Measurements from ENCODE around the gene RPS21.
"Not testable (repeated sequence)": the region's sequence is repeated elsewhere in the genome, so short reads cannot be mapped to it uniquely, and the experiment has no call there.

RPS21 gene

DNA sequence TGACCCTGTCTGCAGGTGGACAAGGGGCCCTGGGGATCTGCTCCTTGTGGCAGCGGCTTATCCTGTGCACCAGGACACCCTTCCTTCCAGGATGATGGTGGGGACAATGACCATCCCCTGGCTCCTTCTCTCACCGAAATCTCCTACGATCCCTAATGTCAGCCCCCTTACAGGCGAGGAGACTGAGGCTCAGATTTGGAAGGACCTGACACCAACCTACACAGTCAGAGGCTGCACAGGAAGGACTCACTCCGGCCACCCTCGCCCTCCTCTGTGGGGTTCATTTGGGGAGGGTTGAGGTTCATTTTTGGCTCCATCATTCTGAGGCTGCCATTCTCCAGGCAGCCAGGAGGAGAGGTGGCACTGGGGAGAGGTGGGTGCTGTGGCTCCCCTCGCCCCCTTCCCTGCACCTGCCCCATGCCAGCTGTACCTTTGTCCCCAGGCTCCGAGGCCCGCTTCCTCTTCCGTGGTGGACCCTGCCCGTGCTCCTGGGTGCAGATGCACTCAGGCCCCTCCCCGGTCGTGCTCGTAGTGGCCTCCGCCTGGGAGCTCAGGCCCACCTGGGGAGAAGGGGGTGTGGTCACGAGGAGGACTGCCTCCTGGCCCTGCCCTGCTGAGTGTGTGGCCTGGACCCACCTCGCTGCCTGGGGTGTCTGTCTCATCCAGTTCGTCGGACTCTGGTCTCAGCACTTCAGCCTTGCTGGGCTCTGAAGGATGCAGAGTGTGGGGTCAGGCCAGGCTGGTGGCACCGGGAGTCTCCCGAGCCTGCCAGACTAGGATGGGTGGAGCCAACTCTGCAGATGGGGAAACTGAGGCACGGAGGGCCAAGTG, 25.5 kb downstream of the RPS21 start:
- DNase-seq (ENCODE audit: low read depth): no peak

DNA sequence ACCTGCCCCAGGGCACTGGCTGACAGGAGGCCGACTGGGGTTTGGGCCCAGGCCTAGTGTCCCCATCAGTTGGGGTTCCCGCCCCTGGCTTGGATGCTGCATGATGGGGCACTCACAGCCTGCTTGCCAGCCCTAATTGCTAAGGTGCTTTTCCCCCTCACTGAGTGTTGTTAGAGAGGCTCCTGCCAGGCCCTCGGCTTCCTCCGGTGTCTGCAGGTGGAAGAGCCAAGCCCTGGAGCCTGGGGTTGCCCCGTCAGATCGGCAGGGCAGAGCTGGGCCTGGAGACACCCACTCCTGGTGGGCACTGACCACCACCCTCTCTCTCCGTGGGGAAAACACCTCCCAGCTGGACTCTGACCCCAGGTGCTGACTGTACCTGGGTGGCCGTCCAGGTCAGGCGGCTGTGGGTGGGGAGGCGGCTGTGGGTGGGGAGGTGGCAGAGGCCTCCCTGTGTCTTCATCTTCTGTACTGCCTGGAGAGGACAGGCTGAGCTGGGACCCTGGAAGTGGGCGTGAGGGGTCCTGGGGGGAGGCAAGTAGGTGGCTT, 26.2 kb downstream of the RPS21 start:
- DNase-seq (ENCODE audit: low read depth): no peak

DNA sequence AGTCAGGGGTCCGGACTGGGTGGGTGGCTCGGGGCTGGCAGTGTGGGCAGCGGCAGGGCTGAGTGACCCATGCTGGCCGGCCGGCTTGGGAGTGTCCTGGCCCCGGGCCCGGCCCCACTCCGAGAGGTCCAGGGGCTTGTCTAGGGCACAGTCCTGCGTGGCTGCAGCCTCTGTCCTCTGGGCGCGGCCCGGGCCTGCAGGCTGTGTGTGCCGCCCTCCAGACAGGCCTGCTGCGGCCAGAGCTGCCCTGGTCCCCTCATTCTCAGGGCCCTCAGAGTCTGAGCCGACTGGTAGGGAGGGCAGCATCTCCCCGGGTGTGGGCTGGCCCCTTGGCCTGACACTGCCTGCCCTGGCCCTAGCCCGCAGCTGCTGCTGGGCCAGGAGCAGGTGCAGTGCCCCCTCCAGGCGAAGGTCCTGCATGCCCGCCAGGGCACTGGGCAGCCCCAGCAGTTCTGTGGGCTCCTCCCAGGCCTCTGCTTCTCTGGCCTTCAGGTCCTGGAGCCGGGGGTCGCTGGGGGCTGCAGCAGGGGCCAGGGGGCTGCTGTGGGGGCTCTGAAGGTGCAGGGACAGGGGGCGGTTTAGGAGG, 27.1 kb downstream of the RPS21 start:
- DNase-seq (ENCODE audit: low read depth): no peak

DNA sequence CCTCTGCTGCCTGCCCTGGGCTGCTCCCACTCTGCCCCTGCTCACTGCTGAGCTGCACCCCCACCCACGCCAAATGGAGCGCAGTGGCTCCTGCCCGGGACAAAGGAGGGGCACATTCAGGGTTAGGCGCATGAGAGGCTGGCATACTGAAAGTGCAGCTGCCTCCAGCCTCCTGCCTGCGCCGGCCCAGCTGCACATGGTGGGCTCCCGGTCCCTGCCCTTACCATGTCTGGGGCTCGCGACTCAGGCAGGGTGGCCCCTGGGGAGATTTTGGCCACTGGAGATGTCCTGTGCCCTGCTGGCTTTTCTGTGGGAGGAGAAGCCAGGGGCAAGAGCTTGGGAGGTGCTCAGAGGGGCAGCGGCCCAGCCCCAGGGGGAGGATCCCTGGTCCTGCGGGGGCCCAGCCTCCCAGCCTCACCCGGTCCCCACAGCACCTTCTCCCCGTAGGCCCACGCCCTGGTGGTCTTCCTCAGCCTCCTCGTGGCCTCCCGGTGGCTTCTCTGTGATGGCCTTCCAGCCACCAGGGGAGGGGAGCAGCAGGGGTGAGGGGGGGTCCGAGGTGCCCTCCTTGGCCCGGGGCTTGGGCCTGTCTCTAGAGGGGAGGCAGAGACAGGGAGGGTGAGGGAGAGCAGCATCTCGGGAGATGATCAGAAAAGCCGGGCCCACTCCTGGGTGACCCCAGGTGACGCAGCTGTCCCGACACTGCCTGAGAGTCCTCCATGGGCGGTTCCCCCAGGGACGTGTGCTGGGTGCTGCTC, 28.6 kb downstream of the RPS21 start:
- no peak for DNase-seq (ENCODE audit: low read depth)

DNA sequence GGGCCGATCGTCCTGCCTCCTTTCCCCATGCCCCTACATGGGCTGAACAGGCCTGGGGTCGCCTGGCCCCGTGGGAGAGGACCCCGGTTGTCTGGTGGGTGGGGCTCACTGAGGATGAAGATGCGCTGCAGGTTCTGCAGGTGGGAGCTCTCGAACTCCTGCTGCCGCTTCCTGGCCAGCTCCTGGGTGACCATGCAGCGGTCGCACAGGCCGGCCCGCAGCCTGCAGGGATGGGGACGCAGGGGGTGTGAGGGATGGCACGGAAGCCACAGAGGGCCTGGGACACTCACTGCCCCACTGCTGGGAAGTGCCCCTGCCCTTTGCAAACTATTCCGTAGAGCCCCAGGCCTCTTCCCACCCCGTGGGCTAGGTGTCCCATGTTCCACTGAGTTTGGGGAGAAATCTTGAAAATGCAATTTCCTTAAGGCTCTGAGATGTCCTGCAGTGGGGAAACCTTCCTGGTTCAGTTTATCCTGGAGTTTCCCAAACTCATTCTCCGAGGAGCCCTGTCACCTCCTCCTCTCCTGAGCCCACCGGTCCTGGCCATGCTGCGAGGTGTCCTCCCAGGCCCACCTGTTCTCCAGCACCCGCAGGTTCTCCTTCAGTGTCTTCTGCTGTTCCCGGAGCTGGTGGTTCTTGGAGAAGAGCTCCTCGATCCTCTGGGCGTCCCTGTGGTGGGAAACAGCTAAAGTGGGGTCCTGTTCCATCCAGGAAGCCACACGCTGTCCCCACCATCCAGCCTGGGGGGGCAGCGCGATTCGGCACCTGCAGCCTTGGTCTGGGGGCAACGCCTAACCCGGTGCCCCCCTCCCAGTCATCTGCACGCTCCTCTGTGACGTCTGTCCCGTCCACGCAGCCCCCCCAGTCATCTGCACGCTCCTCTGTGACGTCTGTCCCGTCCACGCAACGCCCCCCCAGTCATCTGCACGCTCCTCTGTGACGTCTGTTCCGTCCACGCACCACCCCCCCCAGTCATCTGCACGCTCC, 30.0 kb downstream of the RPS21 start:
- no peak for DNase-seq (ENCODE audit: low read depth)

DNA sequence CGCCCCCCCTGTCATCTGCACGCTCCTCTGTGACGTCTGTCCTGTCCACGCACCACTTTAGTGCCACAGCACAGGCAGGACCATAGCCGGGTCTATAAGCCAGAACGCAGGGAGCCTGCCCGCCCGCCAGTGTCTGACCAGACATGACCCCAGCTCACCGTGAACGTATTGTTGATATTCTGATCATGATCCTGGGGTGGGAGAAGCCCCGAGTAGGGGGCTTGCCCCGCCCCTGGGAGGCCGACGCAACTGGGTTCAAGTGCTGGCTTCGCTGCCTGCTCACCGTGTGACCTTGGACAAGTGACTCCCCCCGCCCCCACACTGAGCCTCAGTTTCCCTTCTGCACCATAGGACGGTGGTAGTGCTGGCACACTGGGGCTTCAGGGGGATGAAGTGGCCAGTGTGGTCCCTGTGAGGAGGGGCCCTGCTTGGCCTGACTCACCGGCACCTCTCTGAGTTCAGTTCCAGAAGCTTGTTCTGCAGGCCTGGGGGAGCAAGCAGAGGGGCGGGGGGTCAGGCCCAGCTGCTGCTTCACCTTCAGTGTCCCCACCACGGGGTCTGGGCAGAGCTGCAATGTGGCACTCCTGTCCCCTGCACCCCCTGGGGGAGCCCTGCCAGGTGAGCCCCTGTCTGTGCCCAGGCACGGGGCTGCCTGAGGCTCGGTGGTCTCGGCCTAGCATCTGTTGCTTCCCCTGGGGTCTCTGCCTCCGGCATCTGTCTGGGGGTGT, 31.2 kb downstream of the RPS21 start:
- no peak for DNase-seq (ENCODE audit: low read depth)

DNA sequence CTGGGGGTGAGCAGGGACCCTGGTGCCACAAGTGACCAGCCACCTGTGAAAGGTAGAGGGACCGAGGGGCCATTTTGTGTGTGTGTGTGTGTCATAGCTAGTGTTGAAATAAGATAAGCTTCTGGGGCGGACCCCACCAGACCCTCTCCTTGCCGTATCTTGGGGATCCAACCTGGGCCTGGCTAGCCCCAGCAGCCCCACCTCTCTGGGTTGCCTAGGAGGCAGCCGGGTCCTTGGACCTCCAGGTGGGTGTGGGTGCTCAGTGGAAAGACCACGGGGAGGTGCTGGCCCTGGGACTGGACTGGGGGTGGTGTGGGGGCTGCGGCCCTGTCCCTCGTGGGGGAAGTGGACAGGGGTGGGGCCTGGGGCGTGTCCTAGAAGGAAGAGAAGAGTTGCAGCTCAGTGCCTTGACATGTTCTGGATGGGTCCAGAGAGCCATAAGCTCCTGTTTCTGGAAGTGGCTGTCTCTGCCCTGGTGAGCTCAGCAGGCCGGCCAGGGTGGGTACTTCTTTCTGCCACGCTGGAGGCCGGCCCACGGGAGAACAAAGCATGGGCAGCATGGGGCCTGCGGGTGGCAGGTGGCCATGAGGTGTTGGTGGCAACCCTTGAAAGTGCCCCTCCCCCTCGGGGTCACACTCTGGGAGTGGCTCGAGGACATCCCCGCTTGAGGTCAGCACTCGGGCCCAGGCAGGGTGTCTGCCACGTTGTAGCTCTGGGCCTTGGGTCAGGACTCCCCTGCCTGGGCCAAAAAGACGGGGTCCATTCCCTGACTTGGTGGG, 32.0 kb downstream of the RPS21 start:
- DNase-seq (ENCODE audit: low read depth): no peak

DNA sequence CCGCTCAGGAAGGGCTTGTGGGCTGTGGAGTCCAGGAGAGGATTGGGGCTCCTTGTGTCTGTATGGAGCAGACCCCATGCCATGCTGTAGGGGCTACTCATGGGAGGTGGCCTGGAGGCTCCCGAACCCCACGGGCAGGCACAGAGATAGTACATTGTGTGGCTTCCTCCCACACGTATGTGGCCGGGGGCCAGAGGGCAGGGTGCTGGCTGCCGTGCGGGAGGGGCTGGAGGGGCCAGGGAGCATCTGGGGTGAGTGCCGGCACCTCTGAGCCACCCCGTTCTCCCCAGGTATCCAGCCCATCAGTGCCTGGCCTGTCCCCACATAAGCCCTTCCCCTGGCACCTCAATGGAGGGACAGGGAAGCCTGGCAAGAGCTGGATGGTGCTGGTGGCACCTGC, 32.9 kb downstream of the RPS21 start:
- no peak for DNase-seq (ENCODE audit: low read depth)

DNA sequence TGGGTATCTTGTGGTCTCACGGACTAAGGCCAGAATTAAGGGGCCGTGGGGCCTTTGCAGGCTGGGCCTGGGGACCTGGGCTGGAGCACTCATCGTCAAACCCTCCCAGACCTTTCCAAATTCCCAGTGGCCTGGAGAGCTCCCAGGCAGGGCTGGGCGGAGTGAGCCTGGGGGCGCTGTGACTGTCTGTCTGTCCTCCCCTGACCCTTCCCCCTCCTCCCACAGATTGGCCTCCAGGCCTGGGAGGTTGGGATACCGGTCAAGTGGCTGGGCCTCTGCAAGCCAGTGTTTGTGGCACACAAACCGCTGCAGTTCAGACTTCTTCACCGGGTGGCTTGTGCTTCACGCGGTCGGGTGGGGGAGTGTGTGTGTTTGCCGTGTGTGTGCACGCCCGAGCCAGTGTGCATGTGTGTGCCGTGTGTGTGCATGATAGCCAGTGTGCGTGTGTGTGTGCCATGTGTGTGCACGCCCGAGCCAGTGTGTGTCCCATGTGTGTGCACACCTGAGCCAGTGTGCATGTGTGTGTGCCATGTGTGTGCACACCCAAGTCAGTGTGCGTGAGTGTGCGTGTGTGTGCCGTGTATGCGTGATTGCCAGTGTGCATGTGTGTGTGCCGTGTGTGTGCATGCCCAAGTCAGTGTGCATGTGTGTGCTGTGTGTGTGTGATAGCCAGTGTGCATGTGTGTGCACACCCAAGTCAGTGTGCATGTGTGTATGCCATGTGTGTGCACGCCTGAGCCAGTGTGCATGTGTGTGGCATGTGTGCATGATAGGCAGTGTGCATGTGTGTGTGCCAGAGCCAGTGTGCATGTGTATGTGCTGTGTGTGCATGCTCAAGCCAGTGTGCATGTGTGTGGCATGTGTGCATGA, 34.2 kb downstream of the RPS21 start:
- no peak for DNase-seq (ENCODE audit: low read depth)

DNA sequence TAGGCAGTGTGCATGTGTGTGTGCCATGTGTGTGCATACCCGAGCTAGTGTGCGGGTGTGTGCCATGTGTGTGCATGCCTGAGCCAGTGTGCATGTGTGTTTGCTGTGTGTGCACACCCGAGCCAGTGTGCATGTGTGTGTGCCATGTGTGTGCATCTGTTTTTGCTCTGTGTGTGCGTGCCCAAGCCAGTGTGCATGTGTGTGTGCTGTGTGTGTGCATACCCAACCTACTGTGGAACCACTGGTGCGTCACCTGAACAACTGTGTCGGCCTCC, 34.8 kb downstream of the RPS21 start:
- DNase-seq (ENCODE audit: low read depth): no peak

DNA sequence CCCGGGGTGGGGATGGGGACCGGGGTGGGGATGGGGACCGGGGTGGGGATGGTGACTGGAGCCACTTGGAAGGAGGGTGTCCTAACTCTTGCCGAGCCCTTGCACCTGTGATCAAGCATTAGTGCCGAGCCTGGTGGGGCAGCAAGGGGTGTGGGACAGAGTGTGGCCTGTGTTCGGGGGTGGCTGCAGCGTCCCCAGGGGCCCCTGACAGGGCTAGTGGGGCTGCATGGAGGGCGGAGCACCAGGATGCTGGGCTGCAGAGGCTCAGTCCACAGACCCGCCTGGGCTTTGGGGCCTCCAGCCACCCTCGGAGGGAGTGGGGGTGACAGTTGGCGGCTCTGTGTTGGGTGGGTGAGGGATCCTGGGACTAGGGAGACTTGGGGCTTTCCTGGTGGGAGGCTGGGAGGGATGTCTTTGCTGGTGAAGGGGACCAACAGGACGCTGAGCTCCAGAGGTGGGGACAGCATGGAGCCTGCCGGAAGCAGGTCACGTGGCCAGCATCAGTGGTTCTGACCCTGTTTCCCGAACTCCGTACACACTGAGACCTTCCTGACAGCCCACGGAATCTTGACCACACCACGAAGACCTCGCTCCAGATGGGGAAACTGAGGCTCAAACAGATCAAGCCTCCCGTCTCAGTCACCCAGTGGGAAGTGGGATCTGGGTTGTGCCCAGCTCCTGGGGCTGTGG, 35.9 kb downstream of the RPS21 start:
- DNase-seq (ENCODE audit: low read depth): no peak

DNA sequence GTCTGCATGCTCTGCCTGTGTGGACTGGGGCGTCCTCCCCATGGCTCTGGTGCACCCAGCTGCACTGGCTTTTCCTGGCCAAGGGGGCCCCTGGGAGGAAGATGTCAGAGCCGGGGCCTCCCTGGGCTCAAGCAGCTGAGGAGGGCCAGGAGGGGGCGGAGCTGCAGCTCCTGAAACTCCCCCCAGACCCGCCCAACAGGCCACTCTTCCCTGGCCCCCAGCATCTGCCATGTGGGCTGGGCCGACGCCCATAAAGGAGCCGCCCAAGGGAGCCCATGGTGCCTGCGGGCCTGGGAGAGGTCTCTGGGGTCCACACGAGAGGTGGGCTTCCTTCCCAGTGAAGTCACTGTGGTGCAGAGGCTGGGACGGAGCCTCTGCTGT, 36.4 kb downstream of the RPS21 start:
- DNase-seq (ENCODE audit: low read depth): no peak

DNA sequence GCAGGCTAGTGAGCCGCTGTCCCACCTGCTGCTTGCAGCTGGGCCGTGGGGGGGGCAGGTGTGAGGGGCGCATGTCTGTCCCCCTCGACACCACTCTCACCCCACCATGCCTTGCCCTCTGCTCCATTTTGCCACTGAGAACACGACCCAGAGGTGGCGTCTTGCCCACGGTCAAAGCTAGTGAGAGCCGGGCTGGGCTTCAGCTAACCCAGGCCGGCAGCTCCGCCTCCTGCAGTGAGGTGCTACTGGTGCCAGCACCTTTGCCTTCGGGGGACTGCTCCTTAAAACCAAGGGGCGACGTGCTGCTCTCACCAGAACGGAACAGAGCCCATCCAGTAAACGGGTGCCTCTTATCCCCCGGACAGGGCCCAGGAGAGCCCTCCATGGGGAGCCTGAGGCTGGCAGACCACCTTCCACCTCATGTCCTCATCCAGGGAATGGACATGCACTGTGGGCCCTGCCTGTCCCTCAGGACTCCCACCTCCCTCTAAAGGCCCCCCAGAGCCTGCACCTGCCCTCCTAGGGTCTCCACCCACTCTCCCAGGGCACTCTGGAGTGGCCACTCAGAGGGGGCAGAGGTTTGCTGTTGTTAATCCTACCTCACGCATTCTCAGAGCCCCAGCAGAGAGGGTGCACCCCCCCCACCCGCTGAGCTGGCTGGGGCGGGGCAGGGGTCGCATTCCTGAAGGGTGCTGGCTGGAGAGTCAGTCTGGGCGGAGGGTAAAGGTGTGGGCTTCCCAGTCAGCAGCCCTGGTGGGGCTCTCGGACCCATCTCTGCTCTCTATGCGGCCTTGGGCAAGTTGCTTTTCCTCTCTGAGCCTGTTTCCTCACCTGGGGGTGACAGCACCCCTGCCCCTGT, 37.6 kb downstream of the RPS21 start:
- no peak for DNase-seq (ENCODE audit: low read depth)

DNA sequence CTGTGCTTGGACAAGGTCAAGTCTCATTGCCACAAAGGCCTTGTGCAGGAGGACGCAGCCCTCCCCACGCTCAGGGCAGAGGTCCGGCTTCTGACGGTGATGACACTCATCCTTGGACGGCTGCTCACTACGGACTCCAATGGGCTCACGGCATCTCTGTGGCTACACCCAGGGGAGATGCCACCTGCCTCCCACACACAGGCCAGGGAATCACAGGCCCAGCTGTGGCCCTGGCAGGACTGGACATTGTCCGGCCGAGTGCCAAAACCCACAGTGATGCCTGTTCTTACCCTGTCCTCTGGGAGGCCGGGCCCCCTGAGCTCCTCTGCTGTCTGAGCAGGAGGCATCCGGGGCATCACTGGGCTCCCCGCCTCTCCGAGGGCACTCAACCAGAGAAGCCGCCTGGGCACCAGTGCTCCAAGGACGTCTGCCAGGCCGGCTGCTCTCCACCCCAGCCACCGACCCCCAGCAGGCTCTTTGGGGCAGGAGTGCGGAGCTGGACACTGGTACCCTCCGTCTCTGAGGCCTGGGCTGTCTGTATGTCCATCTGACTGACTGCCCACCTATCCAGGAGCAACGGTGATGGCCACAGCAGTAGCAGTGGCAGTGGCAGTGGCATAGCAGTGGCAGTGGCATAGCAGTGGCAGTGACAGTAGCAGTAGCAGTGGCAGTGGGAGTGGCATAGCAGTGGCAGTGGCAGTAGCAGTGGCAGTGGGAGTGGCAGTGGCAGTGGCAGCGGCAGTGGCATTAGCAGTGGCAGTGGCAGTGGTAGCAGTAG, 38.6 kb downstream of the RPS21 start:
- DNase-seq (ENCODE audit: low read depth): no peak

DNA sequence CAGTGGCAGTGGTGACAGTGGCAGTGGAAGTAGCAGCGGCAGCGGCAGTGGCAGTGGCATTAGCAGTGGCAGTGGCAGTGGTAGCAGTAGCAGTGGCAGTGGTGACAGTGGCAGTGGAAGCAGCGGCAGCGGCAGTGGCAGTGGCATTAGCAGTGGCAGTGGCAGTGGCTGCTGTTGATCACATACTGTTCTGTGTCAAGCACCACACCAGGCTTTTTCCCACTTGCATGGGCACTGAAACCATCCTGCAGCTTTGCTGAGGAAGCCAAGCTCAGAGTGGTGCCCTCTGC, 39.1 kb downstream of the RPS21 start:
- DNase-seq (ENCODE audit: low read depth): not testable (repeated sequence)

DNA sequence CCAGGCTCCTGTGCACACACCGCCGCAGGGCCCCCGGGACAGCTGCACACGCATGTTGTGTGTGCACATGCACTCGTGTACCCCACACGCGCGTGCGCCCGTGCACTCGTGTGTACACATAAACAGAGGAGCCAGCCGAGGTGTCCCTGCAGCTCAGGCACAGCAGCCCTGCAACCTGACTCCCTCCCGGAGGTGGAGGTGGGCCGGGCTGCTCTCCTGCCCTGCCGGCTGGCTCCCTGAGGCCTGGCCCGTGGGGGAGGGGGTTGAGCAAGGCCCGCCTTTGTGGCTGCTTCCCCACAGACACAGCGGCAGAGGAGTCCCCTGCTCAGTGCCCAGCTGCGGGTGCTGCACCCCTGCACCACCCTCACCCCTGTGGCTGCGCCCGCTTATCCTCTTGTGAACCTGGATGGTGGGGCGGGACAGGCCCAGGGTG, 39.8 kb downstream of the RPS21 start:
- no peak for DNase-seq (ENCODE audit: low read depth)

All from activated T-helper 9 cell treated with anti-CD3 and anti-CD28 coated beads, Interleukin-2, amount 50 U/mL, for 16 hours (primary cell).